NCI-H524 (cell line): ENCODE measurements around the gene CRABP2.

Experiments
- DNase-seq, 2 experiments: peaks; one replicate each; lab custom pipeline; 2025; lab: John Stamatoyannopoulos, UW

CRABP2 gene

GRCh38 chr1:156705321-156705917 is at the start of gene CRABP2:
TSS of gene CRABP2 (minus strand) at chr1:156705583. CDS start at chr1:156705446, 137 bp downstream.
- DNase-seq = peak; percentile 77 to 82

- peak; percentile 86 to 95 for DNase-seq
These were observed 48.8 kb upstream of the CRABP2 start for GRCh38 chr1:156754219-156754618.

DNA sequence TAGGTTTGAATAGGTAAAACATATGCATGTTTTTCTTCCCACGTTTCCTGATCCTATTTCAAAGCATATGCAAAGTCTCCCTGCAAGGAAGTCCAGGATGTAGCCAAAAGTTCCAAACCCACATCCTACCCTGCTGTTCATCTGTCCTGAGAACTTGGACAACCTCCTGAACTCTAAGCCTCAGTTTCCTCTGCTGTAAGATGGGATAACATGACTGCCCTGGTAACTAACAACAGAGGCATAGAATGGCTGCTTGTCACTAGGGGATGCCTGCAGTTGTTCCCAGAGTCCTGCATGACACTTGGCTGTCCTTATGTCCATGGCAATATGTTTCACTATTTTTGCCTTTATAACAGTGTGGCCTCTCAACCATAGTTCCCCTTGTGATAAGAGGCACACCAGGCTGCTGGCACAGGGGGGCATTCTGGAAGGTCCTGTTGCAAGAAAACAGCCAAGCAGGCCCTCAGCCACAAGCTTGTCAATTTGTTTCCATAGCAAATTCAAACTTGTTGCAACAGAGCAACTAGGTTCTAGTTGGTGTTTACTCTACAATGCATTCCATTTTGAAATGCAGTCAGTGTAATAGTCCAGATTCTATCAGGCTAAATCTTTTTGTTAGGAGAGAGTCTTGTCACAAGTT is 47.6 kb upstream of the CRABP2 start:
- DNase-seq = no peak

DNA sequence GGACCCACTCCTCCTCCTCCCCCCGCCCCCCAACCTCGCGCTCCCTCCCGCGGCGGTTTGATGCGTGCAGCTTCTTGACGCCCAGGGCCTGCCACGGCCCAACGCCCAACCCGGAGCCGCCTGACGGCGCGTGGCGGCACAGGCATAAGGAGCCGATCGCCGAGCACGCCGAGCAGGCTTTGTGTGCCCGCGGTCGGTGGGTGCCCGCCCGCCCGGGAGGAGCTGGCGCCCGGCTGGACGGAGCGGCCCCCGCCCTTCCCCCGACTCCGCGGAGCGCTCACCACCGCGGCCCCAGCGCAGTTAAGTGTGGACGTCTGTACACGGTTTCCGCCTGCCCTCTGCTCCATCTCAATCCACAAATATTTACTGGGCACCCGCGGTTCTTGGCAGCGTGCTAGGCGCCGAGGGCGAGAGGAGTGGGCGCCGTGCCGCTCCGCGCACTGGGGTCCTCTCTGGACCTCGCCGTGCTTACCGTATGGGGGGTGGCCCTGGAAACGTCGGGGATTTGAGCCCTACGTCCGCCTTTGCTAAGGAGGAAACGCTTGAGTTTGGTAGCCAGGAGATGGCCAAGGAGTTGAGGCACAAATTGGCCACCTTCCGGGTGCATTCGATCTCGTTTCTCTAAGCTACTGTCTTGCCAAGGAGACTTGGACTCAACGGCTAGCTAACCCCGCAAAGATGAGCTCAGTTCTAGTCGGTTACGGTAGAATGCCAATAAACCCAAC is 46.5 kb upstream of the CRABP2 start:
- peak; percentile 88 to 95 for DNase-seq

DNA sequence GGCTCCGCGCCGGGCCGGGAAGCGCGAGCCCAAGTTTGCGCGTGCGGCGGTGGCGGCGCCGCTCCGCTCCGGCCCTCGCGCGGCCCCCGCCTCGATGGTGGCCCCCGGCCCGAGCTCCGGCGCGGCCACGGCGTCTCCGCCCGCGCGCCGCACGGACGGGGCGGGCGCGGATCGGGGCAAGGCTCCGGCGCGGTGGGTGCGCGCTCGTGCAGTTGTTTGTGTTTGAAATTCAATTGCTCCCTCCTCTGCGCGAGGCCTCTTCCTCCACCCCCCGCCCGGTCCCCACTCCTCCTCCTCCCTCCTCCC is 46.0 kb upstream of the CRABP2 start, which contains the start of gene HDGF:
TSS of gene HDGF (minus strand) at position 225 of the 306 bp plus-strand sequence. CDS start 246 bp downstream, outside the sequence.
- DNase-seq = no peak

- peak in 1 of 2 experiments; percentile 20 for DNase-seq
These were observed 45.5 kb upstream of the CRABP2 start for GRCh38 chr1:156750711-156751450.

- DNase-seq = peak in 1 of 2 experiments; percentile 14
These were observed 44.8 kb upstream of the CRABP2 start for GRCh38 chr1:156750191-156750672.

- DNase-seq = no peak
These were observed 44.2 kb upstream of the CRABP2 start for GRCh38 chr1:156749419-156750118.

- no peak for DNase-seq
These were observed 43.5 kb upstream of the CRABP2 start for GRCh38 chr1:156748670-156749418.

DNA sequence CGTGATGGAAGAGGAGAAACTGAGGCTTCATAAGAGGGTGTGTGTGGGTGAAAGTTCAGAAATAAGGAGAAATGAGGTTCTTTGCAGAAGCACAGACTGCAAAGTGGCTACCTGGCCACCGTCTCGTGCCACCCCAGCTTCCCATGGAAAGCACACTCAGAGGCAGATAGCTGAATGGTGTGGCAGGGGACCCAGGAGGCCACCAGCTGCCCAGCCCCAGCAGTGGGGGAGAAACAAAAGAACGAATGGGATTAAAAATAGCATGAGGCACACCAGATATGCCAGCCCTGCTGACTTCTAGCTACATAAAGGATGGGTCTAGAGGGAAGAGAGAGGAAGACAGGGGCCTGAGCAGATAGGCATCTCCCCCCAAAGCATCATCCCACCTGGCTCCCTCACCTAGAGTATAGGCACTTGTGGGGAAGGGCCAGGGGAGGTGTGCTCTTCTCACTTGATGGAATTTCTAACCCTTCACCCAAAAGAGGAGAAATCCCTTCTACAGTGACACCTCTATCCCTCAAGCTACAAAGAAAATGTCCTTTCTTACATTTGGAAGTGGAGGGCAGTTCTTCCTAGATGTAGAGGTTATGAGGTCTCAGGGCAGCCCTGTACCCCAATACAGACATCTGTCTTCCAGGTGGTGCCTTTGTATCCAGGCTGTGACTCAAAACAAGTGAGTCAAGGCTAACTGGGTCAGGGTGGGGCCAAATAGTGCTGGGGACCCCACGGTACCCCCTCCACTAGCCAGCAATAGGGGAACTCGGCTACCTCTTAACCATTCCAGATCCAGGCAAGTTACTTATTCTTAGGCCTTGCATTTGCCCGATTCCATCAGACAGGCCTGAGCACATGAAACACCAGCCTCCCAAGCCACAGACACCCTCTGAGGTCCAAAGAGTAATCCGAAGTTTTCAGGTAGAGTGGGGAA is 42.6 kb upstream of the CRABP2 start:
- DNase-seq = peak in 1 of 2 experiments; percentile 27

DNA sequence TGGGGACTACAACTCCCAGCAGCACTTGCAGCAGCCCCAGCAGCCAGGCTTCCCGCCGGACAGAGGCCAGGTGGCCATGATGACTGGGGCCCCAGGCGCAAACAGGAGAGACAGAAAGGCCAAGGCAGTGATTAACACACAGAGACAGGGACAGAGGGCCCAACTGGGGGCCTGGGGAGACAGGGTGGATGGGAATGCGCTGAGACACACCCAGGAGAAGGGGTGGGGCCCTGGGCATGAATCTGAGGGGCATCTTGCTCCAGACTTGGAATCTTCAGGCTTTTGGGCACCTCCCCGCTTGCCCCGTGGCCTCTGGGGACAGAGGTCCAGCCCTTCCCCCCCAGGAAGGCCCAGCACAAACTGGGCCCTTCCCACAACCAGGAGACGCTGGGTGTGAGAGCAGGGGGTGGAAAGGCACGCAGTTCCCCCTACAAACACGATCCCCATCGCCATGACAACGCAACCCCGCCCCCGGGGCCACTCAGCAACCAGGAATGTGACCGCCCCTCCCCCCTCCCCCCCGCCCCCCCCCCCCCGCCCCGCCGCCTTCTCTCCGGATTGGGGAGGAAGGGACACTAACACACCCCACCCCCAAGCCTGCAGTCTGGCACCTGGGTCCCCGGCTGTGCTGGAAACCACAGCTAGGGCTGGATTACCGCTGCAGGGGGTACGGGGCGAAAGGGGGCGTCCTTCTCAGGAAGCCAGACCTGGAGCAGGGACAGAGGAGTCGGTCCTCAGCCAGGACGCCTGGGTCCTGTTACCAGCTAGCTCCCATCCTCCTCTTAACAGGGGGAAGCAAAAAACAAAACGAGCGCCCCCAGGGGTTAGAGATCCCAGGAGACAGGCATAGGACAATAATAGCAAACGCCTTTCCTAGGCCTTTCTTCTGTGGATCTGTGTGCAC is 41.6 kb upstream of the CRABP2 start:
- peak; percentile 19 to 75 for DNase-seq

GRCh38 chr1:156746406-156746727 is 41.0 kb upstream of the CRABP2 start:
- no peak for DNase-seq

DNA sequence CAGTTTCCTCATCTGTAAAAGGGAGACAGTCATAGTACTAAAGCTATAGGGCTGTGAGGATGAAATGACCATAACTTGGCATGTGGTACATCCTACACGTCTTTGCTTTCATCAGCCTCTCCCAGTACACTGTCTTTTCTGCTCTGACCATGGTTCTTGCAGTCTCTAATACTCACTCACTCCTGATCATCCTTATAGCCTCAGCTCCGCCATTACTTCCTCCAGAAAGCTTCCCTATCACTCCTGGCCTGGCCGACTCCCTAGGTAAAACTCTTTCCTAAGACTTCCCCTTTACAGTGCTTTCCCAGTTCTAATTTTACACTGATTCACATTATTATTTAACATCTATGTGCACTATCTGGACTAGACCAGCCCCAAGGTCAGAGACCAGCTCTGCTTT is 40.5 kb upstream of the CRABP2 start:
- no peak for DNase-seq

DNA sequence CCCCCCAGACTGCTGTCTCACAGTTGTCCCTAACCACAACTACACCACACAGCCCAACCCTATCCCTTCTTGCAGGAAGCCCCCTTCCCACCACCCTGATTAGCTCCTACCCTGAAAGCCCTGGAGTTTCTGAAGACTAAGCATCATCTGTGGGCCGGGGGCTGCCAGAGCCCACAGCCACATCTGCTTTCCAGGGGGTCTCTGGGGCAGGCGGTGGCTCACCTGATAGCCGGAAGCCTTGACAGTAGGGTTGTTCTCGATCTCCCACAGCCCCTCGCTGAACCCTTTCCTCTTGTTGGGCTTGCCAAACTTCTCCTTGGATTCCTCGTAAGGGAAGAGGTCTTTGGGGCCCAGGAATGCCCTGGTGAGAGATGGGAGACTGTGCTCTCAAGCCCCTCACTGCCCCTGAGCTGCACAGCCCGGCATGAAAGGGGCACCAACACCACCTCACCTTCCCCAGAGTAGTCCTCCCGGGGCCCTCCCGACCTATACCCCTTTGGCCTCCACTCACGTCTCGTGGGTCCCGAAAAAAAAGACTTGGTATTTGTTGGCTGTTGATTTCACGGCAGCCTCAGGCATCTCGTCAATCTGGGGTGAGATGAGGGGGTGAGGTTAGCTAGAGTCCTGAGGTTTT is 39.5 kb upstream of the CRABP2 start:
- DNase-seq = no peak

GRCh38 chr1:156744344-156744743 is 39.0 kb upstream of the CRABP2 start:
- no peak for DNase-seq

GRCh38 chr1:156743367-156744302 is 38.3 kb upstream of the CRABP2 start:
- DNase-seq = no peak

DNA sequence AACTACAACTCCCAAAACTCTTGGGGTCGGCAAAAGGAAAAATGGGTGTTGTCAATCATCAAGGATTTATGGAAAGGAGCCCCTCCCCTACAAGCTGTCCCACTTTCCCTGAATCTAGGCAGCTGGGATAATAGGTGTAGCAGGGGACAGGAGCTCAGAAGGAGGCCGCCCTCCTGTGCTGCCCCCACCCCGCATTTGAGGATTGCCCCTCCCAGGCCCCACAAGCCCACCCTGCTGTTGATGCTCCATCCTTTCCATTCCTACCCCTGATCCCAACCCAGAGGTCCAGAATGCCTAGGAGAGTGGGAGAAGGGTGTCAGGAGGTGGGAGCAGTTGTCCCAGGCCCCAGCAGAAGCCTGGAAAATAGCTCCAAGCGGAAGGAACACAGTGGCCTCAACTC is 37.4 kb upstream of the CRABP2 start:
- peak in 1 of 2 experiments; percentile 21 for DNase-seq
